H7 (cell line): Measurements from ENCODE around the gene CHTF18. TPM values are rescaled to one million over a fixed set of nuclear protein-coding genes. Genes with fewer than 3 reads are reported as not detected.
A peak's percentile ranks its signal among the peaks of the same experiment; 100 is the strongest.
"Not testable (repeated sequence)": the region's sequence is repeated elsewhere in the genome, so short reads cannot be mapped to it uniquely, and the experiment has no call there.

Source experiments
- DNase-seq: peaks from one replicate; pipeline ENCODE4 v3.0.0; 2012
- H3K27me3 ChIP-seq: 2 replicates; pipeline ENCODE4 v1.6.0; 2011; ENCODE audit warnings: mild to moderate bottlenecking, low read length; ENCODE audit not compliant: control insufficient read depth, insufficient read depth
- H3K36me3 ChIP-seq: replicated peaks from 2 replicates; pipeline ENCODE4 v1.5.1; 2011; ENCODE audit warnings: low read length; ENCODE audit not compliant: control insufficient read depth, insufficient read depth
- H3K4me3 ChIP-seq: 2 replicates; pipeline ENCODE4 v1.5.1; 2011; ENCODE audit warnings: low read depth, mild to moderate bottlenecking, control low read depth, low read length, moderate library complexity; ENCODE audit not compliant: insufficient read depth
- total RNA-seq: library from RNA; depleted of rRNA; stranded (reverse); fragments of >200 nt; shearing (Covaris generic); gene quantifications from 2 replicates; pipeline ENCODE4 v1.2.3, GENCODE V29; 2014

CHTF18 gene
- total RNA-seq, 1 experiment from 2014 or later = 65.9 TPM

GRCh38 chr16:764848-765487, 23.5 kb upstream of the CHTF18 start:
- DNase-seq = no peak
- H3K27me3 ChIP-seq = no peaks in the 10 kb centered on the region
- no peak overlapping the region for H3K4me3 ChIP-seq
- H3K36me3 ChIP-seq = no peaks in the 10 kb centered on the region

- DNase-seq = no peak
Measured at GRCh38 chr16:765488-765865, 22.9 kb upstream of the CHTF18 start.

GRCh38 chr16:766008-766819, 22.2 kb upstream of the CHTF18 start:
- Histone ChIP-seq H3K4me3 (no peak overlapping the region), H3K27me3 (no peaks in the 10 kb centered on the region), H3K36me3 (no peaks in the 10 kb centered on the region)
- no peak for DNase-seq

More at GRCh38 chr16:765488-765865, 22.9 kb upstream of the CHTF18 start:
- Histone ChIP-seq H3K36me3 (no peaks in the 10 kb centered on the region), H3K27me3 (no peaks in the 10 kb centered on the region), H3K4me3 (no peak overlapping the region)

DNA sequence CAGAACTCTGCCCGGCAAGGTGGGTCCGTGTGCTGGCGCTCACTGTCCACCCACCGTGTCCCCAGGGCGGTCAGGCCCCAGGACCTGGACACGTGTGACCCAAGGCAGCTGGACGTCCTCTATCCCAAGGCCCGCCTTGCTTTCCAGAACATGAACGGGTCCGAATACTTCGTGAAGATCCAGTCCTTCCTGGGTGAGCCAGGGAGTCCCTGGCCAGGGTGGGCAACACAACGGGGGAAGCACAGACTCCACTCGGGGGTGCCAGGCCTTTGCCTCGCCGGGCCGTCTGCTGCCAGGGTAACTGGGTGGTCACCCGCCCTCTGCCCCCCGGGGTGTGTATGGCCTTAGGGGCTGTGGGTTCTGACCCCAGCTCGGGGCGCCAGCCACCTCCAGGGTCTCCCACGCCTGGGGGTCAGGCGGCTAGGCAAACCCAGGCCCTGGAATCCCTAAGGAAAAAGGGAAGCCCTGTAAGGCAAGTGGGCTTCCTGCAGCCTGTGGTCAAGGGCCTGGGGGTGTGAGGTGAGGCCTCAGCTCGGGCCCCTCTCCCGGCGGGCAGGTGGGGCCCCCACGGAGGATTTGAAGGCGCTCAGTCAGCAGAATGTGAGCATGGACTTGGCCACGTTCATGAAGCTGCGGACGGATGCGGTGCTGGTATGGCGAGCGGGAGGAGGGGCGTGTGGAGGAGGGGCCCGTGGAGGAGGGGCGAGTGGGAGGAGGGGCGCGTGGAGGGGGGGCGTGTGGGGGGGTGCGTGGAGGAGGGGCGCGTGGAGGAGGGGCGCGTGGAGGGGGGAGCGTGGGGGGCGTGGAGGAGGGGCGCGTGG, 21.4 kb upstream of the CHTF18 start:
- H3K27me3 ChIP-seq = no peaks in the 10 kb centered on the region

GRCh38 chr16:767743-768235, 20.6 kb upstream of the CHTF18 start:
- H3K27me3 ChIP-seq = no peaks in the 10 kb centered on the region
- DNase-seq = peak; percentile 87
- H3K36me3 ChIP-seq = no peaks in the 10 kb centered on the region
- no peak overlapping the region for H3K4me3 ChIP-seq

More for the DNA sequence above, 21.4 kb upstream of the CHTF18 start:
- no peaks in the 10 kb centered on the region for H3K36me3 ChIP-seq
- H3K4me3 ChIP-seq = no peak overlapping the region
- no peak for DNase-seq

GRCh38 chr16:768428-768827, 20.0 kb upstream of the CHTF18 start:
- no peaks in the 10 kb centered on the region for H3K27me3 ChIP-seq
- no peak overlapping the region for H3K4me3 ChIP-seq
- peak; percentile 78 for DNase-seq
- H3K36me3 ChIP-seq = no peaks in the 10 kb centered on the region

DNA sequence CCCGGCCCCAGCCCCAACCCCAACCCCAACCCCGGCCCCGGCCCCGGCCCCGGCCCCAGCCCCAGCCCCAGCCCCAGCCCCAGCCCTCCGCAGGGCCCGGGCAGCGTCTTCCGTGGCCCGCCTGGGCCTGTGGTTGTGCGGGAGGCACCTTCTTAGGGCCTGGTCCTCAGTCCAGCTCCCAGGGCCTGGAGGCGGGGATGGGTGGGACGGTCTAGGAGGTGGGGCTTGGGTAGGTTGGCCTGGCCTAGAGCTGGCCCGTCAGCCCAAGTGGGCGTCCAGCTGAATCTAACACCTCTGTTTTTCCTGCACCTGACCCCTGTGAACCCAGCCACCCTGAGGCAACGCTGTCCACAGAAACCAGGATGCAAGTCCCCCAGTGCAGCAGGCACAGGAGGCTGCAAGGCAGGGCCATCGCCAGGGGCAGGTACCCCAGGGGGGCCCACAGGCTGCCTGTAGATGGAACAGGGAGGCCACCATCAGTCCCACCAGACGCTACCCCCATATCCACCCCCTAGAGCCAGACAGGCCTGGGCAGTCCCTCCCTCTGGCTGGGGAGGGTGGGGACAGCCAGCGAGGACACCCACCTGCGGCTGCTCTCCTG, 19.1 kb upstream of the CHTF18 start:
- no peak overlapping the region; the same call in 1 of the 2 replicates for H3K4me3 ChIP-seq
- H3K36me3 ChIP-seq = no peaks in the 10 kb centered on the region
- DNase-seq = peak; percentile 85
- H3K27me3 ChIP-seq = no peaks in the 10 kb centered on the region

GRCh38 chr16:769934-770333, 18.5 kb upstream of the CHTF18 start:
- no peaks in the 10 kb centered on the region for H3K36me3 ChIP-seq
- no peak overlapping the region for H3K4me3 ChIP-seq
- DNase-seq = no peak
- H3K27me3 ChIP-seq = no peaks in the 10 kb centered on the region

GRCh38 chr16:770411-770810, 18.0 kb upstream of the CHTF18 start:
- Histone ChIP-seq H3K4me3 (no peak overlapping the region), H3K36me3 (no peaks in the 10 kb centered on the region), H3K27me3 (no peaks in the 10 kb centered on the region)
- no peak for DNase-seq

- Histone ChIP-seq H3K27me3 (no peaks in the 10 kb centered on the region), H3K4me3 (no peak overlapping the region), H3K36me3 (no peaks in the 10 kb centered on the region)
- DNase-seq = no peak
Measured at GRCh38 chr16:772959-773358, 15.5 kb upstream of the CHTF18 start.

GRCh38 chr16:774086-775001, 14.1 kb upstream of the CHTF18 start:
- no peaks in the 10 kb centered on the region for H3K27me3 ChIP-seq
- no peak overlapping the region for H3K4me3 ChIP-seq
- no peak for DNase-seq
- no peaks in the 10 kb centered on the region for H3K36me3 ChIP-seq

DNA sequence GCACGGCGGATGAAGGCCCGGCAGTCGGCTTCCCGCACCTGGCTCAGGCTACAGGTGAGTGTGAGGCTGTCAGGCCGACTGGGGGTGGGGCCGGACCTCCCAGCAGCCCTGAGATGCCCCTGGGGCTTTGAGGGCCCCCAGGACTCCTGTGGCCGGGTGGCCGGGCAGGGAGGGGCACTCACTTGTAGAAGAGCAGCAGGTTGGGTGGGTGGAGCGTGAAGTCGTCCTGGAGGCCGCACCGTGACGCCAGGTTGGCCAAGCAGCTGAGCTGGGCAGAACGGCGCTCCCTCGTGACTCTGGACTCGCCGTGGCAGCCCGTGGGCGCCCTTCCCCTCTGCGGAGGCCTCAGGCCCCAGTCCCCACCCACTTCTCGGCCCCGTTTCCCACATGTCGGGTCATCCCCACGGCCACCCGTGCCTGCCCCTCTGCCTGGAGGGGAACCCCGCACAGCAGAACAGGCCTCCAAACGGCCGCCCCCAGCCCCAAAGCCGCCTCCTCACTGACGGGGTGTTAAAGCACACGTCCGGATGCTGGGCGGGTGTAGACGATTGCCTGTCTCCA, 13.1 kb upstream of the CHTF18 start:
- no peak overlapping the region for H3K4me3 ChIP-seq
- H3K36me3 ChIP-seq = no peaks in the 10 kb centered on the region
- no peaks in the 10 kb centered on the region for H3K27me3 ChIP-seq
- DNase-seq = no peak

GRCh38 chr16:776298-776697, 12.1 kb upstream of the CHTF18 start:
- not testable (repeated sequence) for H3K36me3 ChIP-seq, DNase-seq, H3K27me3 ChIP-seq, H3K4me3 ChIP-seq
